AG10803 (cell line): ENCODE results near the gene SYT6.
A peak's percentile ranks its signal among the peaks of the same experiment; 100 is the strongest.

ENCODE experiments used
- DNase-seq: peaks from one replicate; pipeline ENCODE4 v3.0.0; 2010; ENCODE audit warnings: low read depth
- H3K4me3 ChIP-seq: 2 replicates; pipeline ENCODE4 v1.5.1; 2011; ENCODE audit warnings: mild to moderate bottlenecking, low read length, control low read depth
- TF ChIP-seq, protein P1 (sequence below): conservative IDR thresholded peaks from 2 replicates; pipeline ENCODE4 v1.5.1; 2011; ENCODE audit warnings: mild to moderate bottlenecking, low read length, control low read depth, inconsistent platforms

Gene SYT6

GRCh38 chr1:114122941-114123618 is 30.6 kb downstream of the SYT6 start:
- DNase-seq = peak; percentile 16
- TF ChIP-seq, protein P1, sequence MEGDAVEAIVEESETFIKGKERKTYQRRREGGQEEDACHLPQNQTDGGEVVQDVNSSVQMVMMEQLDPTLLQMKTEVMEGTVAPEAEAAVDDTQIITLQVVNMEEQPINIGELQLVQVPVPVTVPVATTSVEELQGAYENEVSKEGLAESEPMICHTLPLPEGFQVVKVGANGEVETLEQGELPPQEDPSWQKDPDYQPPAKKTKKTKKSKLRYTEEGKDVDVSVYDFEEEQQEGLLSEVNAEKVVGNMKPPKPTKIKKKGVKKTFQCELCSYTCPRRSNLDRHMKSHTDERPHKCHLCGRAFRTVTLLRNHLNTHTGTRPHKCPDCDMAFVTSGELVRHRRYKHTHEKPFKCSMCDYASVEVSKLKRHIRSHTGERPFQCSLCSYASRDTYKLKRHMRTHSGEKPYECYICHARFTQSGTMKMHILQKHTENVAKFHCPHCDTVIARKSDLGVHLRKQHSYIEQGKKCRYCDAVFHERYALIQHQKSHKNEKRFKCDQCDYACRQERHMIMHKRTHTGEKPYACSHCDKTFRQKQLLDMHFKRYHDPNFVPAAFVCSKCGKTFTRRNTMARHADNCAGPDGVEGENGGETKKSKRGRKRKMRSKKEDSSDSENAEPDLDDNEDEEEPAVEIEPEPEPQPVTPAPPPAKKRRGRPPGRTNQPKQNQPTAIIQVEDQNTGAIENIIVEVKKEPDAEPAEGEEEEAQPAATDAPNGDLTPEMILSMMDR = no peak
- H3K4me3 ChIP-seq = no peak overlapping the region

DNA sequence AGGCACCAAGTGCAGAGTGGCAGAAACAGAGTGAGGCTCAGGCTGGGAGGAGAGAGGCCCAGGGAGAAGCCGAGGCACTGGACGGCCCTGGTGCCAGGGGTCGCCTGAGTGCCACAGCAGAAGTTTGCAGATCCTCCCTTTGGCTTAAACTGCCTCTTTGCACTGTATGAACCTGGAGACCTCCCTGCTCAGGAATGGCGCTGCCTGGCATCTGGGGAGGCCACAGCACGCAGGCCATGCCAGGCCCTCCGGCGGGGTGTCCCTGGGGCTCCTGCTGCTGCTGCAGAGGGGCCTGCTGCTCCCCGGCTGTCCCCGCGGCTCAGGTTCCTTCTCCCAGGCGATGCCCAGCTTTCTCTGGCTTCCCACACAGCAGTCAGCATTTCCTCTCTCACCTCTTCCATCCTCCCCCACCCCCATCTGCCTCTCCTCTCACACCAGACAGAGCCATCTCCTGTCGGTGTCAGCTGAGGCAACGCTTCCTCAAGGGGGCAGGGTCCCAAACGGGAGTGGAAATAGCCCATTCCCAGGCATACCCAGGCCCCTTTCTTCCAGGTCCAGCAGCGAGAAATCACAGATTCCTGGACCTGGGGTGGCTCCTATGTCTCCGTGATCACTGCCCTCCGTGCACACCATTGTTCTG is 35.2 kb downstream of the SYT6 start:
- no peak for DNase-seq
- TF ChIP-seq, protein P1 = no peak
- no peak overlapping the region for H3K4me3 ChIP-seq

DNA sequence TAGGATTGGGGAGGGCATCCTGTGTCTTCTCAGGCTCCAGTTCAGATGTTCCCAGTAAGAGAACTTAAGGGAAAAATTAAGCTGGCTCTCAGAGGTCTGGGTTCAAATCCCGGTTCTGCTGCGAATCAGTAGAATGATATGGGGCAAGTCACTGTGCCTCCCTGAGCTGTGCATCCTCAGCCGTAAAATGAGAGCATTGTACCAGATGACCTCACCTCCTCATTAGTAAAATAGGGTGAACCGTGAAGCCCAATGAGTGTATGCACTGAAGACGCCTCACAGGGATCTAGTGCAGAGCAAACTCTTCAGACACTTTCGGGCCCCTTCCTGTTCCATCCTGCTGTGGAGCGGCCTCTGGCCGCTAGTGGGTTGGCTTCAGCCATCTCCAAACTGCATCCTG is 36.0 kb downstream of the SYT6 start:
- H3K4me3 ChIP-seq = no peak overlapping the region
- no peak for DNase-seq
- TF ChIP-seq, protein P1 = no peak

DNA sequence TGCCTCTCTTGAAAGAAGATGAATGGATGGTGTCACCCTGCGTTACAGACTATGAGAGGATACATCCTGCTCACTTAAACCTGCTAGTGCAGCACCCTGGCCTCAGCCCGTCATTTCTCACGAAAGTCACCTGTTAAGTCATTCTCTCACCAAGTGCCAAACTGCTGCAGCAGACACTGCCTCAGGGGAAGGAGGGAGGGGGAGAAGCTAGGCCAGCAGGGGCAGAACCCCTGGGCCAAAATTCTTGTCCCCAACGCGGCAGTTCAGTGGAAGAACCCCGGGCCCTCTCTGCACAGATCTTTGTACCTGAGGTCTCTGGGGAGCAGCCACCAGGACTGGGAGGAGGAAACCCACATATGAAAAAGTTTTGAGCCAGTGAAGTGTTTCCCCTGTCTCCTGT is 37.6 kb downstream of the SYT6 start:
- no peak for DNase-seq
- TF ChIP-seq, protein P1 = no peak
- no peak overlapping the region for H3K4me3 ChIP-seq

GRCh38 chr1:114114185-114115094 is 39.2 kb downstream of the SYT6 start:
- TF ChIP-seq, protein P1 = no peak
- DNase-seq = no peak
- H3K4me3 ChIP-seq = no peak overlapping the region

GRCh38 chr1:114113411-114114184 is 40.1 kb downstream of the SYT6 start:
- H3K4me3 ChIP-seq = no peak overlapping the region
- DNase-seq = no peak
- TF ChIP-seq, protein P1 = no peak
